Measurements from ENCODE around the gene PERP.

The PERP gene

GRCh38 chr6:138113588-138114210, 6.5 kb upstream of the PERP start:
- no peak for TF ChIP-seq CTCF (IDR thresholded peaks at IDR 0.05; ENCODE audit: low read depth, low read length, missing control alignments)
- DNase-seq (ENCODE audit: extremely low read depth, low read depth) = no peak
- no peak overlapping the region for H3K4me3 ChIP-seq (replicated peaks; ENCODE audit: low read depth, low read length)

DNA sequence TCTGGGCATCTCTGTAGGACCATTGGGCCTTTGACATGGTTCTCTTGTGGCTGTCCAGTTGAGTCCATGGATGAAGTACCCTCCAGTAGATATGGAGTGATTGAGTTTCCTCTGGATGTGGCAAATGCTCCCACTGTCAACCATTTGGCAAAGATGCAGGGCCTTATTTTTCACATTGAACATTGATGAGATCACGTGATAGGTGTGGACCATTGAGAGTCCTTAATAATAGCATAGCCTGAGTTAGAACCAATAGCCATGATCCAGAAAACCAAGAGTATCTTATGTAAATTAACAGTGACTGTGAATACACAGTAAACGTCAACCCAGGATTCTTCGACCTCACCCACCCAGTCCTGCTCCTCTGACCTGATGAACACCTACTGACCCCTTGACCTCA, 3.0 kb upstream of the PERP start:
- DNase-seq (ENCODE audit: extremely low read depth, low read depth) = no peak
- TF ChIP-seq CTCF (IDR thresholded peaks at IDR 0.05; ENCODE audit: low read depth, low read length, missing control alignments) = no peak
- no peak overlapping the region for H3K4me3 ChIP-seq (replicated peaks; ENCODE audit: low read depth, low read length)

DNA sequence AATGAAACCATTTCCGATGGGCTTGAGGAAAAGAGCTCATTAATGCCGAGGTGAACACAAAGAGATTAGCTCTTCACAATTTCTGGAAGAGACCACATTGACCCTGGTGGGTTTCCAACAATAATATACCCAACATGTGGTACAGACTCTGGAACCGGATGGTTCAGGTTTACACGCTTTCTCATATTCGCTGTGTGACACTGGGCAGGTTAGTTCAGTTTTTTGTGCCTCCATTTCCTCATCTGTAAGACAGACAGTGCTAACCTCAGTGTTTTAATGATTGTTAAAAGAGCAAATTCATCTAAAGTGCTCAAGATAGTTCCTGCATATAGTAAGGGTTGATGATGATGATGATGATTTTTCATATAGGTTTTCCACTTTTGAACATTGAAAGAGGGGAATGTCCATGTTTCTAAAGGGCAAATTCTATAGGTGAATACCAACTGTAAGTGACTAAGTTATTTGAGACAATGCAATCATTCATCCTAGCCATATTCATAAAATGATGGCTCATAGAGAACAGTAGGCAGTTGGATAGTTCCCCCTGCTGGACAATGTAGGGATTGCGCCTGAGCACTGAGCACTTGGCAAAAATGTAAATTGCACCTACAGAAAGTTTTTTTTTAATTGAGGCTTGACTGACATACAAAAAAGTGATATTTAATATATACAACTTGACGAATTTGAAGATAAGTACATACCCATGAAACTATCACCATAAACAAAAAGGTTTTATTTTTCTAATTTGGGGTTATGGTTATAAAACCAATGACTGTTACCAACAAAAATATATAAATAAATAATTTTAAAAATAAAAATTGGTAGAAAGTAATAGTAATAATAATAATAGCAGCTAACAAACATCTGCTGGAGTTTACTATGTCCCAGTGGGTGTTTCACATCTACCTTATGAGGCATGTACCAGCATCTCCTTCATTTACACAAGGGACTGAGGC, 2.1 kb upstream of the PERP start:
- H3K4me3 ChIP-seq (replicated peaks; ENCODE audit: low read depth, low read length) = no peak overlapping the region
- peak; percentile 93 for TF ChIP-seq CTCF (IDR thresholded peaks at IDR 0.05; ENCODE audit: low read depth, low read length, missing control alignments)
- DNase-seq (ENCODE audit: extremely low read depth, low read depth) = peak; percentile 50

GRCh38 chr6:138107752-138108592, 753 bp upstream of the PERP start:
- H3K4me3 ChIP-seq (replicated peaks; ENCODE audit: low read depth, low read length) = peak overlapping the region; percentile 69
- no peak for TF ChIP-seq CTCF (IDR thresholded peaks at IDR 0.05; ENCODE audit: low read depth, low read length, missing control alignments)
- no peak for DNase-seq (ENCODE audit: extremely low read depth, low read depth)

DNA sequence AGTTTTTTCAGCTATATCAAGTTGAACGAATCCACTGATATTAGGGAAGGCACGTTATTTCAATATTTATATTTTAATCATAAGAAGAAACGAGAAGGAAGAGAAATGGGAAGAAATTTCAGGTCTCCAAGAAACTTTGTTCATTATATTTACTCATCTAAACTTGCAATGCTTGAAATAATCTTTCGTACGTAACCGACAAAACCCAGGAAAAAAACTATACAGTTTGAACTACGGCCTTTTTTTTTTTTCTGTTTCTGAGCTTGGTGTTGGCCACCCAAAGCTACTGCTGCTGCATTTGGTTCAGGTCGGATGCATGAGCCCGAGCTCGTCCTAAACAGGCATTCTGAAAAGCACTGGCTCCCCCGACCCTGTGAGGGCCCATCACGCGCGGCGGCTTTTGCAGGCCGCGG, 548 bp downstream of the PERP start:
- DNase-seq (ENCODE audit: extremely low read depth, low read depth) = no peak
- no peak for TF ChIP-seq CTCF (IDR thresholded peaks at IDR 0.05; ENCODE audit: low read depth, low read length, missing control alignments)
- peak overlapping the region; percentile 69 for H3K4me3 ChIP-seq (replicated peaks; ENCODE audit: low read depth, low read length)

DNA sequence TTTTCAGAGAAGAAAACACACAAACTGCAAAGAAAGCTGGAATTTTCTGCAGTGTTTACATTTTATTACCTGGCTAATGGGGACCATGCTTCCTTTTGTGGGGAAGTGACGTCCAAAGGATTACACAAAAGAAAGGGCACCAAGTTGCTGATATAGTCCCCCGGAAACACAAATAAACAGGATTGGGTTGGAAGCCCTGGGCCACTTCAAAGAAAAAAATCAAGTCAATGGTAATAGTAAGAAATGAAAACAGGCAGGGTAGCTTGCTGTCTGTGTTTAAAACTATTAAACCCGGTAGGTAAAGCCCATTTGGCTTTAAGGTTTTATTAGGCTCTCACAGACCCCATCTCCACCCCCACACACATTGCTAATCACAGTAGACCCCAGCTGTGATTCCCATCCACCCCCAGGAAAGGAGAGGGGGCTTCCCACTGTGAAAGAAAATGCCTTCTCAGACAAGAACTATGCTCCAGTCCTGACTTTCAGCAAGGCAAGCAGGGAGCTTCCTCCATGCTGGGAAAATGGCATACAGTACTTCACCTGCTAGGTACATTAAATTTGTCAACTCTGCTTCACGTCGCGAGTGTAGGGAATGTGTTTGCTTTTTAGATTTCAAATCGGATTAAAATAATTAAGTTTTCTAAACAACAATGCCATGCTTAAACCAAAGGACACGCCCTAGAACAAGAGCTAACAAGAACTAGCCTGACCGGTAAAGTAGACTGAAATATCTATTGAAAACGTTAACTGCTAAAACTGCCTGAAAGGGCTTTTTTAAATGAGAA, 1.1 kb downstream of the PERP start:
- TF ChIP-seq CTCF (IDR thresholded peaks at IDR 0.05; ENCODE audit: low read depth, low read length, missing control alignments) = no peak
- peak overlapping the region; percentile 69 for H3K4me3 ChIP-seq (replicated peaks; ENCODE audit: low read depth, low read length)
- no peak for DNase-seq (ENCODE audit: extremely low read depth, low read depth)

Data from HFF-Myc (cell line).